Cardiac muscle cell (in vitro differentiated cells and primary cell): ENCODE results near the gene NDUFA8. TPM values are rescaled to one million over a fixed set of nuclear protein-coding genes. Genes with fewer than 3 reads are reported as not detected.

Experiments
- DNase-seq, 2 donors: peaks; one replicate each; pipeline versions ENCODE4 v3.0.0 to v3.0.0-alpha.2; 2010 to 2017; ENCODE audit warnings: low read depth in 1 of 2, low spot score in 1 of 2
- H3K27ac ChIP-seq: fragments of 200-600 bp; sonication (generic); 2 replicates; pipeline ENCODE4 v1.5.1; 2016
- H3K27me3 ChIP-seq: fragments of 200-600 bp; sonication (generic); 2 replicates; pipeline ENCODE4 v1.6.0; 2016; ENCODE audit warnings: control low read depth
- H3K36me3 ChIP-seq: fragments of 200-600 bp; sonication (generic); 2 replicates; pipeline ENCODE4 v1.5.1; 2016; ENCODE audit warnings: control low read depth
- H3K4me1 ChIP-seq: fragments of 200-600 bp; sonication (generic); 2 replicates; pipeline ENCODE4 v1.8.1; 2017; ENCODE audit warnings: low read depth, mild to moderate bottlenecking, mixed run types
- H3K4me3 ChIP-seq: fragments of 200-600 bp; sonication (generic); 2 replicates; pipeline ENCODE4 v1.5.1; 2016; ENCODE audit warnings: mild to moderate bottlenecking
- H3K9me3 ChIP-seq: fragments of 200-600 bp; sonication (generic); 2 replicates; pipeline ENCODE4 v1.5.1; 2017; ENCODE audit warnings: low read depth, mild to moderate bottlenecking, control low read depth
- CTCF ChIP-seq: IDR thresholded peaks from 2 replicates; pipeline ENCODE4 v1.5.1; 2012; ENCODE audit warnings: low read depth, mild to moderate bottlenecking, low read length
- polyA plus RNA-seq: library from polyadenylated mRNA; unstranded; fragments of >200 nt; fragmentation: Nextera tagmentation; extraction: Ambion mirVana; gene quantifications from 2 replicates; pipeline ENCODE4 v1.2.1, GENCODE V29; 2016
- total RNA-seq: library from RNA; depleted of rRNA; stranded (reverse); fragments of >200 nt; gene quantifications from 2 replicates; pipeline ENCODE4 v1.2.3, GENCODE V29; 2016

NDUFA8 gene
- total and polyA plus RNA-seq, 2 experiments from 2014 or later = 86.9 to 336 TPM

- H3K27ac ChIP-seq = no peak overlapping the region
- no peaks in the 10 kb centered on the region for H3K4me1 ChIP-seq
- H3K36me3 ChIP-seq = no peaks in the 10 kb centered on the region
- H3K27me3 ChIP-seq = peaks cover 35% of the 10 kb centered on the region
- DNase-seq = no peak
- H3K4me3 ChIP-seq = no peak overlapping the region
- no peaks in the 10 kb centered on the region for H3K9me3 ChIP-seq
- TF ChIP-seq CTCF = no peak
Observed at GRCh38 chr9:122124528-122124927, 35.1 kb downstream of the NDUFA8 start.

- Histone ChIP-seq H3K4me3 (no peak overlapping the region), H3K27me3 (peaks cover 35% of the 10 kb centered on the region), H3K9me3 (no peaks in the 10 kb centered on the region), H3K36me3 (no peaks in the 10 kb centered on the region), H3K4me1 (no peaks in the 10 kb centered on the region), H3K27ac (no peak overlapping the region)
- DNase-seq = no peak
- TF ChIP-seq CTCF = no peak
Observed at GRCh38 chr9:122124048-122124447, 35.5 kb downstream of the NDUFA8 start.

GRCh38 chr9:122122903-122123632 lies 36.5 kb downstream of the NDUFA8 start:
- peak; percentile 67 to 82 for DNase-seq
- H3K4me1 ChIP-seq = no peaks in the 10 kb centered on the region
- peak; percentile 100 for TF ChIP-seq CTCF
- no peaks in the 10 kb centered on the region for H3K9me3 ChIP-seq
- no peak overlapping the region for H3K27ac ChIP-seq
- H3K36me3 ChIP-seq = no peaks in the 10 kb centered on the region
- peaks cover 28% of the 10 kb centered on the region for H3K27me3 ChIP-seq
- no peak overlapping the region for H3K4me3 ChIP-seq

DNA sequence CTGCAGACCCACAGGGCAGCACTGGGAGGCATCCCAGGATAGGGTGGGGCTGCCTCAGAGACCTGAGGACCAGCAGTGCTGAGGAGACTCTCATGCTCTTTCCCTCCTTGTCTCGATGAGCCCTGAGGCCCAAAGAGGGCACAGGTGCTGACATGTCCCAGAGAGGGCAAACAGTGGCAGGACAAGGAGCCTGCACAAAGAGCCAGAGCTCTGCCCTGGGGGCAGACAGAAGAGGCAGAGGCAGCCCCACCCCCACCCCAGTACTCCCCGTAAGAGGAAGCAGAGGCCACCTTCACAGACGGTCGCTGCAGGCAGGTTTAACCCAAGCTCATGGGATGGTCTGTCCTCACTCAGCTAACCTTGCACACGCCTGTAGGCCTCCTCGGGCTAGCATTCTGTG lies 37.1 kb downstream of the NDUFA8 start:
- DNase-seq = no peak
- H3K4me1 ChIP-seq = no peaks in the 10 kb centered on the region
- H3K27me3 ChIP-seq = peaks cover 22% of the 10 kb centered on the region
- no peak overlapping the region for H3K27ac ChIP-seq
- TF ChIP-seq CTCF = no peak
- H3K4me3 ChIP-seq = no peak overlapping the region
- H3K9me3 ChIP-seq = no peaks in the 10 kb centered on the region
- H3K36me3 ChIP-seq = no peaks in the 10 kb centered on the region

GRCh38 chr9:122121931-122122330 lies 37.6 kb downstream of the NDUFA8 start:
- H3K27ac ChIP-seq = no peak overlapping the region
- DNase-seq = no peak
- TF ChIP-seq CTCF = no peak
- H3K9me3 ChIP-seq = no peaks in the 10 kb centered on the region
- no peak overlapping the region for H3K4me3 ChIP-seq
- no peaks in the 10 kb centered on the region for H3K4me1 ChIP-seq
- H3K27me3 ChIP-seq = peaks cover 17% of the 10 kb centered on the region
- H3K36me3 ChIP-seq = no peaks in the 10 kb centered on the region
